ENCODE results near the gene PDE4B. TPM values are rescaled to one million over a fixed set of nuclear protein-coding genes. Genes with fewer than 3 reads are reported as not detected.

Gene PDE4B
- total and polyA plus RNA-seq, 9 of the 15 experiments (the other 6 are each of a cell fraction or from before 2014, with no cell fraction given), result 0.09 TPM; not detected in 8

GRCh38 chr1:66182551-66183178 is 390.0 kb downstream of the PDE4B start:
- H4K20me1 ChIP-seq (replicated peaks; ENCODE audit: control insufficient read depth, insufficient read depth, low read length), result no peaks in the 10 kb centered on the region
- no peaks in the 10 kb centered on the region for H3K36me3 ChIP-seq (ENCODE audit: control insufficient read depth, insufficient read depth, low read length)
- in situ Hi-C loops (cut with MboI) (no loop called here), intact Hi-C loops (cut with micrococcal nuclease) (no loop called here)
- no peak for DNase-seq (ENCODE audit: extremely low read depth in 1 of 4, low spot score in 3 of 4)
- ChIA-PET CTCF (ENCODE audit: low intra/inter-chr PET ratio) (no interaction called here), POLR2A (interaction anchor here (1.1 kb wide), 1 partner anchor 12 kb away, joined by 4 read pairs; no protein-coding TSS in a partner anchor)
- BruUV-seq (replicated peaks), result no TSS peak
- no peak overlapping the region for H3K27ac ChIP-seq (ENCODE audit: extremely low read depth, low read depth, low read length)
- H3K27me3 ChIP-seq (ENCODE audit: control insufficient read depth in 2 of 2, insufficient read depth in 2 of 2, low read length in 2 of 2), result no peaks in the 10 kb centered on the region
- FAIRE-seq, result no peak
- no peaks in the 10 kb centered on the region for H3K9me3 ChIP-seq (replicated peaks; ENCODE audit: control insufficient read depth, insufficient read depth, low read depth, low read length)
- H3K9ac ChIP-seq (ENCODE audit: insufficient read depth in 1 of 2, low read depth in 2 of 2, low read length in 2 of 2), result no peak overlapping the region
- no peak overlapping the region for H3K4me2 ChIP-seq (ENCODE audit: insufficient read depth, low read length)
- H3K4me1 ChIP-seq (replicated peaks in 1 of 2; ENCODE audit: control insufficient read depth in 2 of 2, insufficient read depth in 2 of 2, low read length in 2 of 2), result no peaks in the 10 kb centered on the region
- no peak overlapping the region for H3K4me3 ChIP-seq
- no peaks in the 10 kb centered on the region for H3K9me1 ChIP-seq (ENCODE audit: control insufficient read depth, insufficient read depth, low read length)
- no peaks in the 10 kb centered on the region for H3K79me2 ChIP-seq (ENCODE audit: control insufficient read depth, insufficient read depth, low read length)
- H2AFZ ChIP-seq (ENCODE audit: low read depth, low read length), result no peak overlapping the region
- ATAC-seq, result no peak
- TF ChIP-seq GTF2B (IDR thresholded peaks at IDR 0.05; ENCODE audit: extremely low read depth, insufficient read length), result no peak
- peak; percentile 19; the same call in 1 of the 2 replicates for TF ChIP-seq CEBPB (tag; IDR thresholded peaks at IDR 0.05)
- TF ChIP-seq IFI16 (CRISPR knock-in tag; IDR thresholded peaks at IDR 0.05), result no peak
- TF ChIP-seq TARDBP (IDR thresholded peaks at IDR 0.05), result no peak
- no peak for TF ChIP-seq CEBPG (CRISPR knock-in tag; IDR thresholded peaks at IDR 0.05)
- TF ChIP-seq CEBPG (tag; conservative IDR thresholded peaks at IDR 0.05 in 1 of 2, IDR thresholded peaks at IDR 0.05 in 1 of 2), result 0 out of 4 replicates have a peak, but pooled peaks of 1 of the 2 experiments have one; percentile 9
- 0% methylated on average over 3 of the region's 3 CpGs for whole genome bisulfite sequencing (ENCODE audit: insufficient coverage, low coverage, missing lambda C conversion rate)
